MCF 10A (cell line): ENCODE measurements around the gene RPH3AL. TPM values are rescaled to one million over a fixed set of nuclear protein-coding genes. Genes with fewer than 3 reads are reported as not detected.

Experiments used
- BruUV-seq: library from RNA; stranded (reverse); fragments of 400-500 nt; replicated peaks from 2 replicates; lab custom pipeline; 2021; lab: Mats Ljungman, UMichigan
- CTCF ChIA-PET: fragments of 300-600 bp; sonication (Branson Sonifier 250); formaldehyde crosslinking; extraction: SDS; loops from one replicate; lab custom pipeline; 2021; ENCODE audit warnings: antibody characterized with exemption, inconsistent platforms; lab: Yijun Ruan, JAX
- POLR2A ChIA-PET: fragments of 300-600, 350-650 bp; sonication (Branson Sonifier 250); formaldehyde crosslinking; extraction: SDS; loops from one replicate; lab custom pipeline; 2020; ENCODE audit warnings: antibody characterized with exemption, inconsistent platforms; lab: Yijun Ruan, JAX
- DNase-seq: peaks from one replicate; pipeline ENCODE4 v3.0.0-alpha.2; 2018; ENCODE audit not compliant: unreplicated experiment
- H3K27ac Mint-ChIP-seq: one replicate; pipeline ENCODE4 v1.8.0; 2022; ENCODE audit warnings: mild to moderate bottlenecking, low read depth, mixed read lengths; ENCODE audit not compliant: unreplicated experiment
- H3K27me3 Mint-ChIP-seq: one replicate; pipeline ENCODE4 v1.8.0; 2022; ENCODE audit warnings: mixed read lengths; ENCODE audit not compliant: insufficient read depth, unreplicated experiment
- H3K36me3 Mint-ChIP-seq: one replicate; pipeline ENCODE4 v1.8.0; 2022; ENCODE audit warnings: mild to moderate bottlenecking, moderate library complexity, mixed read lengths; ENCODE audit not compliant: insufficient read depth, unreplicated experiment
- H3K4me1 Mint-ChIP-seq: one replicate; pipeline ENCODE4 v1.8.0; 2022; ENCODE audit warnings: mixed read lengths; ENCODE audit not compliant: insufficient read depth, unreplicated experiment
- H3K4me3 Mint-ChIP-seq: one replicate; pipeline ENCODE4 v1.8.0; 2022; ENCODE audit warnings: mild to moderate bottlenecking, moderate library complexity, mixed read lengths; ENCODE audit not compliant: unreplicated experiment
- H3K9me3 Mint-ChIP-seq: one replicate; pipeline ENCODE4 v1.8.0; 2022; ENCODE audit warnings: mixed read lengths; ENCODE audit not compliant: unreplicated experiment
- CTCF ChIP-seq: fragments of 200-600 bp; IDR thresholded peaks from one replicate; pipeline ENCODE4 v1.8.0; 2022; ENCODE audit warnings: antibody characterized with exemption, mild to moderate bottlenecking; ENCODE audit not compliant: unreplicated experiment
- intact Hi-C: fragments of 100-400 bp; cut with micrococcal nuclease; formaldehyde crosslinking; loops from 2 replicates; pipeline ENCODE4 v1.14.1; 2022
- total RNA-seq: library from RNA; stranded (reverse); gene quantifications from 2 replicates; pipeline ENCODE4 v1.2.3, GENCODE V29; 2022

RPH3AL gene
- total RNA-seq, 1 experiment from 2014 or later: 0.89 TPM

GRCh38 chr17:364766-365165 is 12.2 kb upstream of the RPH3AL start:
- TF ChIP-seq CTCF: no peak
- Mint-ChIP-seq H3K27me3 (no peaks in the 10 kb centered on the region), H3K4me3 (no peak overlapping the region), H3K36me3 (no peaks in the 10 kb centered on the region), H3K9me3 (peaks cover 13% of the 10 kb centered on the region), H3K4me1 (no peaks in the 10 kb centered on the region), H3K27ac (no peak overlapping the region)
- intact Hi-C loops: no loop called here
- no peak for DNase-seq
- CTCF ChIA-PET: no interaction called here
- no TSS peak for BruUV-seq
- POLR2A ChIA-PET: no interaction called here

- intact Hi-C loops: no loop called here
- H3K9me3 Mint-ChIP-seq: peaks cover 13% of the 10 kb centered on the region
- H3K36me3 Mint-ChIP-seq: no peaks in the 10 kb centered on the region
- H3K27me3 Mint-ChIP-seq: no peaks in the 10 kb centered on the region
- DNase-seq: no peak
- ChIA-PET POLR2A (no interaction called here), CTCF (interaction anchor here (0.6 kb wide), 1 partner anchor 40 kb away, joined by 4 read pairs; no protein-coding TSS in a partner anchor)
- TF ChIP-seq CTCF: no peak
- no peak overlapping the region for H3K27ac Mint-ChIP-seq
- H3K4me3 Mint-ChIP-seq: no peak overlapping the region
- H3K4me1 Mint-ChIP-seq: no peaks in the 10 kb centered on the region
- BruUV-seq: no TSS peak
These were observed 11.7 kb upstream of the RPH3AL start for GRCh38 chr17:364308-364707.

GRCh38 chr17:362721-363120 is 10.1 kb upstream of the RPH3AL start:
- BruUV-seq: no TSS peak
- Mint-ChIP-seq H3K4me3 (no peak overlapping the region), H3K36me3 (no peaks in the 10 kb centered on the region), H3K4me1 (no peaks in the 10 kb centered on the region), H3K27ac (no peak overlapping the region), H3K9me3 (peaks cover under 1% of the 10 kb centered on the region), H3K27me3 (no peaks in the 10 kb centered on the region)
- DNase-seq: no peak
- intact Hi-C loops: no loop called here
- CTCF ChIA-PET: no interaction called here
- POLR2A ChIA-PET: no interaction called here
- TF ChIP-seq CTCF: no peak

GRCh38 chr17:360092-360750 is 7.6 kb upstream of the RPH3AL start:
- H3K4me3 Mint-ChIP-seq: no peak overlapping the region
- no peak for TF ChIP-seq CTCF
- no peak for DNase-seq
- intact Hi-C loops: no loop called here
- no peaks in the 10 kb centered on the region for H3K4me1 Mint-ChIP-seq
- ChIA-PET POLR2A (no interaction called here), CTCF (no interaction called here)
- H3K27ac Mint-ChIP-seq: no peak overlapping the region
- no peaks in the 10 kb centered on the region for H3K9me3 Mint-ChIP-seq
- H3K36me3 Mint-ChIP-seq: no peaks in the 10 kb centered on the region
- H3K27me3 Mint-ChIP-seq: no peaks in the 10 kb centered on the region
- no TSS peak for BruUV-seq
